WTC11 (cell line): ENCODE measurements around the gene GAPDHS. TPM values are rescaled to one million over a fixed set of nuclear protein-coding genes. Genes with fewer than 3 reads are reported as not detected.

Source experiments
- ATAC-seq: fragments of 200-7000 bp; cut with Tn5 transposase; 2 replicates; pipeline ENCODE4 v1.10.0; 2021; ENCODE audit warnings: mild to moderate bottlenecking, moderate library complexity
- CTCF ChIA-PET: fragments of 300-600 bp; sonication (Branson Sonifier 250); formaldehyde crosslinking; loops from one replicate; lab custom pipeline; 2021; ENCODE audit warnings: antibody characterized with exemption; lab: Charles Lee
- POLR2A ChIA-PET: fragments of 350-600 bp; sonication (Branson Sonifier 250); formaldehyde crosslinking; loops from one replicate; lab custom pipeline; 2021; ENCODE audit warnings: antibody characterized with exemption; lab: Charles Lee
- DNase-seq: peaks from one replicate; pipeline ENCODE4 v3.0.0; 2021; ENCODE audit warnings: low spot score
- H3K27ac Mint-ChIP-seq: 2 replicates; pipeline ENCODE4 v1.8.0; 2021; ENCODE audit warnings: mixed read lengths
- H3K27me3 Mint-ChIP-seq: 2 replicates; pipeline ENCODE4 v1.8.0; 2021; ENCODE audit warnings: low read depth, mild to moderate bottlenecking, moderate library complexity, mixed read lengths
- H3K36me3 Mint-ChIP-seq: 2 replicates; pipeline ENCODE4 v1.8.0; 2021; ENCODE audit warnings: mixed read lengths
- H3K4me1 Mint-ChIP-seq: 2 replicates; pipeline ENCODE4 v1.8.0; 2022; ENCODE audit warnings: mixed read lengths
- H3K4me3 Mint-ChIP-seq: 2 replicates; pipeline ENCODE4 v1.8.0; 2021; ENCODE audit warnings: mild to moderate bottlenecking, moderate library complexity, mixed read lengths
- H3K9me3 Mint-ChIP-seq: 2 replicates; pipeline ENCODE4 v1.8.0; 2021; ENCODE audit warnings: mixed read lengths
- EMX1 ChIP-seq: fragments of 250-450 bp; sonication (Bioruptor Pico); IDR thresholded peaks from 2 replicates; pipeline ENCODE4 v1.8.0; 2021; ENCODE audit warnings: mild to moderate bottlenecking
- ESRRA ChIP-seq: sonication (generic); formaldehyde crosslinking; IDR thresholded peaks from 2 replicates; pipeline ENCODE4 v1.8.1; 2022; ENCODE audit warnings: mild to moderate bottlenecking, missing genetic modification reagents, borderline replicate concordance
- GTF2I ChIP-seq: fragments of 250-450 bp; sonication (Bioruptor Pico); conservative IDR thresholded peaks from 2 replicates; pipeline ENCODE4 v1.4.0; 2021; ENCODE audit warnings: mild to moderate bottlenecking
- JUN ChIP-seq: sonication (generic); formaldehyde crosslinking; IDR thresholded peaks from 2 replicates; pipeline ENCODE4 v1.8.0; 2023; ENCODE audit warnings: mild to moderate bottlenecking, missing genetic modification reagents
- NFATC4 ChIP-seq: fragments of 250-450 bp; sonication (Bioruptor Pico); IDR thresholded peaks from 2 replicates; pipeline ENCODE4 v1.9.0; 2021; ENCODE audit warnings: mild to moderate bottlenecking
- NR1H2 ChIP-seq: sonication (generic); formaldehyde crosslinking; IDR thresholded peaks from 2 replicates; pipeline ENCODE4 v1.9.0; 2021; ENCODE audit warnings: mild to moderate bottlenecking, moderate library complexity, missing genetic modification reagents
- RELA ChIP-seq: sonication (generic); formaldehyde crosslinking; IDR thresholded peaks from 2 replicates; pipeline ENCODE4 v1.8.1; 2022; ENCODE audit warnings: missing genetic modification reagents, mild to moderate bottlenecking, borderline replicate concordance
- SOX15 ChIP-seq: fragments of 250-450 bp; sonication (Bioruptor Pico); IDR thresholded peaks from 2 replicates; pipeline ENCODE4 v1.9.0; 2021; ENCODE audit warnings: mild to moderate bottlenecking
- STAT6 ChIP-seq: sonication (generic); formaldehyde crosslinking; conservative IDR thresholded peaks from 2 replicates; pipeline ENCODE4 v1.8.1; 2023; ENCODE audit warnings: mild to moderate bottlenecking, low read depth, missing genetic modification reagents, moderate library complexity
- TEAD1 ChIP-seq: sonication (generic); formaldehyde crosslinking; IDR thresholded peaks from 2 replicates; pipeline ENCODE4 v1.8.0; 2022; ENCODE audit warnings: mild to moderate bottlenecking, missing genetic modification reagents
- ZBTB43 ChIP-seq: sonication (generic); formaldehyde crosslinking; IDR thresholded peaks from 2 replicates; pipeline ENCODE4 v1.8.1; 2023; ENCODE audit warnings: mild to moderate bottlenecking, missing genetic modification reagents
- total RNA-seq: library from RNA; stranded (reverse); gene quantifications from 3 replicates; pipeline ENCODE4 v1.2.3, GENCODE V29; 2021
- TF ChIP-seq, protein P1 (sequence below): sonication (generic); formaldehyde crosslinking; IDR thresholded peaks from 2 replicates; pipeline ENCODE4 v1.8.1; 2023; ENCODE audit warnings: mild to moderate bottlenecking, missing genetic modification reagents, moderate library complexity
- TF ChIP-seq, protein P2 (sequence below): sonication (generic); formaldehyde crosslinking; IDR thresholded peaks from 2 replicates; pipeline ENCODE4 v1.8.0; 2023; ENCODE audit warnings: mild to moderate bottlenecking, missing genetic modification reagents
- TF ChIP-seq, protein P3 (sequence below): fragments of 250-450 bp; sonication (Bioruptor Pico); IDR thresholded peaks from 2 replicates; pipeline ENCODE4 v2.1.2; 2022; ENCODE audit warnings: mild to moderate bottlenecking, moderate library complexity
- TF ChIP-seq, protein P4 (sequence below): sonication (generic); formaldehyde crosslinking; IDR thresholded peaks from 2 replicates; pipeline ENCODE4 v1.8.1; 2022; ENCODE audit warnings: missing genetic modification reagents, borderline replicate concordance

The GAPDHS gene
- total RNA-seq, 1 experiment from 2014 or later: 0.20 TPM

DNA sequence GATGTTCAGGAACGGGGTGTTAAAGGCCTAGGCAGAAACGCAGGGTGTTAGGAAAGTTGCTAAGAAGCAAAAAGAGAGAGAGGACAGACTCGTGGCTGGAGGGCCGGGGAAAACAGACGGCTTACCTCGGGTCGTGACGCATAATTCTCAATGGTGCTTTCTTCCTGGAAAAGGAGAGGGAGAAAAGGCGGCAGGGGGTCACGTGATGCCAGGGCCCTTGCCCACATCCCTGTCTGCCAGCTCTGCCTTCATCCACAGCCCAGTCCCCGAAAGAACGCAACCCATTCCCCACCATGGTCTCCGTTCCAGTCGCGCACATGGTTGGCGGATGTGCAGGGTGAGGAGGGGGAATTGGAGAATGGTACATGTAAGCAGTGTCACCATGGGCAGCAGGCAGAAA, 44.6 kb upstream of the GAPDHS start:
- Mint-ChIP-seq H3K27me3 (peaks cover 28% of the 10 kb centered on the region), H3K4me1 (no peaks in the 10 kb centered on the region)

DNA sequence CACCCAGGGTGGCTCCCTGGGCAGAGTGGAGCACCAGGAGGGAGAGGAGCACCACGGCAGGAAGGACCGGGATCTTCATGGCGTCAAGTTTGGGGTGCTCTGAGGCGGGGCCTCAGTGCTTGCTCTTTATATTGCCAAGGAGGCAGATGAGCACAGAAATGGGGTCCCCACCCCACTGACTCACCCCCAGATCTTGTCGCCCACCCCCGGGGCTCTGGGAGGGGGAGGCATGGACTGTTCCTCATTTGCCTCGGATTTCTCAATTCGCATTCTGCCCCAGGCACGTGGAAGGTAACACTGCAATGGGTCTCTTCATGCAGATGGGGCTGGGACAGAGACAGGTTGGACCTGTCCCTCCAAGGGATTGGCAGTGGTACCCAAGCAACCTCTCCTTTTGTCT, 42.9 kb upstream of the GAPDHS start, which contains the start of gene KRTDAP:
TSS of gene KRTDAP (minus strand) at position 101 of the 400 bp plus-strand sequence. CDS start at position 79, 22 bp downstream.
- CTCF ChIA-PET: interaction anchor here (4.4 kb wide), 1 partner anchor 138 kb away, joined by 19 read pairs; no protein-coding TSS in a partner anchor
- Mint-ChIP-seq H3K27ac (no peak within 1 kb of the TSS), H3K9me3 (no peaks in the 10 kb centered on the region), H3K4me1 (no peaks in the 10 kb centered on the region; the same call in 1 of the 2 replicates), H3K36me3 (no peaks in the 10 kb centered on the region), H3K4me3 (no peak within 1 kb of the TSS), H3K27me3 (peaks cover 25% of the 10 kb centered on the region)
- DNase-seq: no peak
- POLR2A ChIA-PET: interaction anchor here (0.6 kb wide), 1 partner anchor 138 kb away, joined by 3 read pairs; no protein-coding TSS in a partner anchor
- TF ChIP-seq NFATC4: no peak
- TF ChIP-seq SOX15 (CRISPR knock-in tag): no peak
- TF ChIP-seq JUN: no peak
- TF ChIP-seq ZBTB43 (CRISPR knock-in tag): no peak
- ATAC-seq: no peak

More for the DNA sequence above, 44.6 kb upstream of the GAPDHS start:
- no peak for ATAC-seq
- Mint-ChIP-seq H3K27ac (no peak overlapping the region), H3K9me3 (no peaks in the 10 kb centered on the region), H3K4me3 (no peak overlapping the region), H3K36me3 (no peaks in the 10 kb centered on the region)
- ChIA-PET CTCF (interaction anchor here (1.6 to 4.4 kb wide), 2 partner anchors 22 to 136 kb away, joined by 4 to 19 read pairs; no protein-coding TSS in a partner anchor), POLR2A (no interaction called here)
- DNase-seq: no peak
- TF ChIP-seq, protein P1, sequence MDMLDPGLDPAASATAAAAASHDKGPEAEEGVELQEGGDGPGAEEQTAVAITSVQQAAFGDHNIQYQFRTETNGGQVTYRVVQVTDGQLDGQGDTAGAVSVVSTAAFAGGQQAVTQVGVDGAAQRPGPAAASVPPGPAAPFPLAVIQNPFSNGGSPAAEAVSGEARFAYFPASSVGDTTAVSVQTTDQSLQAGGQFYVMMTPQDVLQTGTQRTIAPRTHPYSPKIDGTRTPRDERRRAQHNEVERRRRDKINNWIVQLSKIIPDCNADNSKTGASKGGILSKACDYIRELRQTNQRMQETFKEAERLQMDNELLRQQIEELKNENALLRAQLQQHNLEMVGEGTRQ: peak; percentile 20; the same call in 1 of the 2 replicates
- TF ChIP-seq ESRRA: no peak

DNA sequence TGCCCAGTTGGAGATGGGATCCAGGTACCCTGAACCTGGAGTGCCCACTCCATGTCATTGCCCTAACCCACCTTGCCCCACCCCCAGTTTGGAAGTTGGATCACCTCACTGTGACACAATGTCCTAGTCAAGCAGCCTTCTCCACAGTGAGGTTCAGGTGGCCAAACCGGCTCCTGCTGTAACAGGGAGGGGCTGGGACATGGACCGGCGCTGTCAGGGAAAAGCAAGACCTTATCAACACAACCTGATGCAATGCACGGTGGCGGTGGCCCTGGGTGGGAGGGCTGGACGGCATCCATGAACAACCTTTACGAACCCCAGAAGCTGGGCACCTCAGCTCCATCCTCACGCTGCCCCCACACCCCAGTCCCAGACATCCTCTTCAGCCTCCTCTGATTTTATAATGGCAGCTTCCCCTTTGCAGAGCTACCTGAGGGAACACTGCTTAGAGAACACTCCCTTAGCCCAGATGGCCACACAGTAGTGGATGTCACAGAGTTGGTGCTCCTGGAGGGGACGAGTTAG, 41.4 kb upstream of the GAPDHS start:
- CTCF ChIA-PET: interaction anchor here (1.3 to 2.0 kb wide), 2 partner anchors 18 to 22 kb away, joined by 5 to 7 read pairs; partner anchors contain the start of gene DMKN
- H3K36me3 Mint-ChIP-seq: peaks cover under 1% of the 10 kb centered on the region; the same call in 1 of the 2 replicates
- DNase-seq (no peak), ATAC-seq (no peak)
- H3K4me1 Mint-ChIP-seq: peaks cover 6% of the 10 kb centered on the region
- H3K27me3 Mint-ChIP-seq: peaks cover 17% of the 10 kb centered on the region
- TF ChIP-seq, protein P2, sequence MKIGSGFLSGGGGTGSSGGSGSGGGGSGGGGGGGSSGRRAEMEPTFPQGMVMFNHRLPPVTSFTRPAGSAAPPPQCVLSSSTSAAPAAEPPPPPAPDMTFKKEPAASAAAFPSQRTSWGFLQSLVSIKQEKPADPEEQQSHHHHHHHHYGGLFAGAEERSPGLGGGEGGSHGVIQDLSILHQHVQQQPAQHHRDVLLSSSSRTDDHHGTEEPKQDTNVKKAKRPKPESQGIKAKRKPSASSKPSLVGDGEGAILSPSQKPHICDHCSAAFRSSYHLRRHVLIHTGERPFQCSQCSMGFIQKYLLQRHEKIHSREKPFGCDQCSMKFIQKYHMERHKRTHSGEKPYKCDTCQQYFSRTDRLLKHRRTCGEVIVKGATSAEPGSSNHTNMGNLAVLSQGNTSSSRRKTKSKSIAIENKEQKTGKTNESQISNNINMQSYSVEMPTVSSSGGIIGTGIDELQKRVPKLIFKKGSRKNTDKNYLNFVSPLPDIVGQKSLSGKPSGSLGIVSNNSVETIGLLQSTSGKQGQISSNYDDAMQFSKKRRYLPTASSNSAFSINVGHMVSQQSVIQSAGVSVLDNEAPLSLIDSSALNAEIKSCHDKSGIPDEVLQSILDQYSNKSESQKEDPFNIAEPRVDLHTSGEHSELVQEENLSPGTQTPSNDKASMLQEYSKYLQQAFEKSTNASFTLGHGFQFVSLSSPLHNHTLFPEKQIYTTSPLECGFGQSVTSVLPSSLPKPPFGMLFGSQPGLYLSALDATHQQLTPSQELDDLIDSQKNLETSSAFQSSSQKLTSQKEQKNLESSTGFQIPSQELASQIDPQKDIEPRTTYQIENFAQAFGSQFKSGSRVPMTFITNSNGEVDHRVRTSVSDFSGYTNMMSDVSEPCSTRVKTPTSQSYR (CRISPR knock-in tag): no peak
- no peak overlapping the region for H3K27ac Mint-ChIP-seq
- no peak overlapping the region for H3K4me3 Mint-ChIP-seq
- POLR2A ChIA-PET: no interaction called here
- H3K9me3 Mint-ChIP-seq: no peaks in the 10 kb centered on the region

DNA sequence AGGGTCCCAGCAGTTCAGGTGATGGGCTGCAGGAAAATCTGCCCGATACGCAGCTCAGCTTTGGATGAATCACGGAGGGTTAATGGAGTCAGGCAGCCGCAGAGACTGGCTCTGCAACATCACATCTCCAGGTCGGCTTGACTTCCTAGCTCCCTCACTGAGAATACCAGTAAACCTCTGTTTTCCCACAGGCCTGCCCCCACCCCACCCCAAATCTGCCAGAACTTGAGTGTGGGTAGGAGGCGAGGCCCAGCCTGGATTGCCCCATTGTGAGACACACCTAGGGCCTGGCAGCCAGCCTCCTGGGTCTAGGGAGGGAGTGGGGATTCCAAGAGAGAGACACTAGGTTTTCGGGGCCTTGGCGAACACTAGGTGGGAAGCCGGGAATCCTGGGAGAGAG, 39.3 kb upstream of the GAPDHS start:
- ATAC-seq (no peak), DNase-seq (no peak)
- H3K4me3 Mint-ChIP-seq: no peak overlapping the region
- POLR2A ChIA-PET: interaction anchor here (0.6 to 0.7 kb wide), 2 partner anchors 8 to 16 kb away, joined by 3 read pairs; no protein-coding TSS in a partner anchor
- H3K27ac Mint-ChIP-seq: no peak overlapping the region
- H3K36me3 Mint-ChIP-seq: peaks cover 15% of the 10 kb centered on the region
- CTCF ChIA-PET: interaction anchor here (0.6 to 3.0 kb wide), 6 partner anchors 9 to 149 kb away, joined by 3 to 24 read pairs (median 4); partner anchors contain the start of gene DMKN
- peaks cover 6% of the 10 kb centered on the region for H3K4me1 Mint-ChIP-seq
- no peaks in the 10 kb centered on the region for H3K9me3 Mint-ChIP-seq
- peaks cover 17% of the 10 kb centered on the region for H3K27me3 Mint-ChIP-seq
- TF ChIP-seq, protein P3, sequence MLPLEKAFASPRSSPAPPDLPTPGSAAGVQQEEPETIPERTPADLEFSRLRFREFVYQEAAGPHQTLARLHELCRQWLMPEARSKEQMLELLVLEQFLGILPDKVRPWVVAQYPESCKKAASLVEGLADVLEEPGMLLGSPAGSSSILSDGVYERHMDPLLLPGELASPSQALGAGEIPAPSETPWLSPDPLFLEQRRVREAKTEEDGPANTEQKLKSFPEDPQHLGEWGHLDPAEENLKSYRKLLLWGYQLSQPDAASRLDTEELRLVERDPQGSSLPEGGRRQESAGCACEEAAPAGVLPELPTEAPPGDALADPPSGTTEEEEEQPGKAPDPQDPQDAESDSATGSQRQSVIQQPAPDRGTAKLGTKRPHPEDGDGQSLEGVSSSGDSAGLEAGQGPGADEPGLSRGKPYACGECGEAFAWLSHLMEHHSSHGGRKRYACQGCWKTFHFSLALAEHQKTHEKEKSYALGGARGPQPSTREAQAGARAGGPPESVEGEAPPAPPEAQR (CRISPR knock-in tag): no peak
- TF ChIP-seq RELA (CRISPR knock-in tag): no peak
- TF ChIP-seq NR1H2: no peak
- no peak for TF ChIP-seq GTF2I
- TF ChIP-seq, protein P4, sequence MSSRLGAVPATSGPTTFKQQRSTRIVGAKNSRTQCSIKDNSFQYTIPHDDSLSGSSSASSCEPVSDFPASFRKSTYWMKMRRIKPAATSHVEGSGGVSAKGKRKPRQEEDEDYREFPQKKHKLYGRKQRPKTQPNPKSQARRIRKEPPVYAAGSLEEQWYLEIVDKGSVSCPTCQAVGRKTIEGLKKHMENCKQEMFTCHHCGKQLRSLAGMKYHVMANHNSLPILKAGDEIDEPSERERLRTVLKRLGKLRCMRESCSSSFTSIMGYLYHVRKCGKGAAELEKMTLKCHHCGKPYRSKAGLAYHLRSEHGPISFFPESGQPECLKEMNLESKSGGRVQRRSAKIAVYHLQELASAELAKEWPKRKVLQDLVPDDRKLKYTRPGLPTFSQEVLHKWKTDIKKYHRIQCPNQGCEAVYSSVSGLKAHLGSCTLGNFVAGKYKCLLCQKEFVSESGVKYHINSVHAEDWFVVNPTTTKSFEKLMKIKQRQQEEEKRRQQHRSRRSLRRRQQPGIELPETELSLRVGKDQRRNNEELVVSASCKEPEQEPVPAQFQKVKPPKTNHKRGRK: no peak
- TF ChIP-seq TEAD1 (CRISPR knock-in tag): no peak
- no peak for TF ChIP-seq STAT6 (CRISPR knock-in tag)
- no peak for TF ChIP-seq EMX1 (CRISPR knock-in tag)
